AG04449 (cell line): Measurements from ENCODE around the gene OGFOD3.

ENCODE experiments used
- CTCF ChIA-PET: fragments of 350-600 bp; formaldehyde crosslinking; extraction: SDS; loops from one replicate; lab custom pipeline; 2021; ENCODE audit warnings: antibody characterized with exemption; lab: Yijun Ruan, JAX
- POLR2A ChIA-PET: fragments of 400-600, 350-600 bp; formaldehyde crosslinking; extraction: SDS; loops from one replicate; lab custom pipeline; 2020; ENCODE audit warnings: antibody characterized with exemption, inconsistent platforms; lab: Yijun Ruan, JAX
- DNase-seq: peaks from one replicate; pipeline ENCODE4 v3.0.0-alpha.2; 2010; ENCODE audit warnings: low read depth, low spot score
- H3K4me3 ChIP-seq: 2 replicates; pipeline ENCODE4 v1.5.1; 2011; ENCODE audit warnings: low read depth, mild to moderate bottlenecking, control low read depth, low read length
- CTCF ChIP-seq: IDR thresholded peaks from one replicate; pipeline ENCODE4 v1.5.1; 2011; ENCODE audit warnings: mild to moderate bottlenecking, moderate library complexity, low read length, control low read depth, inconsistent platforms; ENCODE audit not compliant: insufficient read depth; ENCODE audit errors: missing control alignments

Gene OGFOD3

GRCh38 chr17:82418001-82418986, at the start of gene OGFOD3, which contains the start of gene HEXD:
Gene OGFOD3 (minus strand): TSS chr17:82418586. CDS start chr17:82418485, 101 bp downstream.
Gene HEXD (plus strand): TSS chr17:82418347. CDS start chr17:82419800, 1,453 bp downstream.
- ChIA-PET POLR2A (no interaction called here), CTCF (interaction anchor here (0.6 to 7.1 kb wide), 15 partner anchors 9 to 174 kb away, joined by 3 to 61 read pairs (median 4); no protein-coding TSS in a partner anchor)
- peak within 1 kb of the TSS; percentile 80 for H3K4me3 ChIP-seq
- no peak for TF ChIP-seq CTCF
- DNase-seq = no peak

- CTCF ChIA-PET = no interaction called here
- DNase-seq = no peak
- TF ChIP-seq CTCF = no peak
- no peak overlapping the region for H3K4me3 ChIP-seq
- POLR2A ChIA-PET = no interaction called here
Observed at GRCh38 chr17:82465023-82465603, 46.7 kb upstream of the OGFOD3 start.

- DNase-seq = no peak
- ChIA-PET CTCF (no interaction called here), POLR2A (no interaction called here)
- H3K4me3 ChIP-seq = no peak overlapping the region
- no peak for TF ChIP-seq CTCF
Observed at GRCh38 chr17:82464567-82464929, 46.2 kb upstream of the OGFOD3 start.

GRCh38 chr17:82463925-82464566, 45.7 kb upstream of the OGFOD3 start:
- TF ChIP-seq CTCF = no peak
- DNase-seq = no peak
- ChIA-PET CTCF (no interaction called here), POLR2A (no interaction called here)
- H3K4me3 ChIP-seq = no peak overlapping the region

GRCh38 chr17:82463391-82463790, 45.0 kb upstream of the OGFOD3 start:
- TF ChIP-seq CTCF = no peak
- no peak for DNase-seq
- CTCF ChIA-PET = no interaction called here
- POLR2A ChIA-PET = interaction anchor here (0.6 kb wide), 1 partner anchor 272 kb away, joined by 3 read pairs; the partner anchor contains the start of gene FN3K
- no peak overlapping the region for H3K4me3 ChIP-seq
